Activated T-cell treated with anti-CD3 and anti-CD28 coated beads for 48 hours (primary cell): ENCODE measurements around the gene ANTKMT.
A peak's percentile ranks its signal among the peaks of the same experiment; 100 is the strongest.
"Not testable (repeated sequence)": the region's sequence is repeated elsewhere in the genome, so short reads cannot be mapped to it uniquely, and the experiment has no call there.

ENCODE experiments used
- DNase-seq: peaks from one replicate; pipeline ENCODE4 v3.0.0-alpha.2; 2020; ENCODE audit warnings: low read depth

The ANTKMT gene

DNA sequence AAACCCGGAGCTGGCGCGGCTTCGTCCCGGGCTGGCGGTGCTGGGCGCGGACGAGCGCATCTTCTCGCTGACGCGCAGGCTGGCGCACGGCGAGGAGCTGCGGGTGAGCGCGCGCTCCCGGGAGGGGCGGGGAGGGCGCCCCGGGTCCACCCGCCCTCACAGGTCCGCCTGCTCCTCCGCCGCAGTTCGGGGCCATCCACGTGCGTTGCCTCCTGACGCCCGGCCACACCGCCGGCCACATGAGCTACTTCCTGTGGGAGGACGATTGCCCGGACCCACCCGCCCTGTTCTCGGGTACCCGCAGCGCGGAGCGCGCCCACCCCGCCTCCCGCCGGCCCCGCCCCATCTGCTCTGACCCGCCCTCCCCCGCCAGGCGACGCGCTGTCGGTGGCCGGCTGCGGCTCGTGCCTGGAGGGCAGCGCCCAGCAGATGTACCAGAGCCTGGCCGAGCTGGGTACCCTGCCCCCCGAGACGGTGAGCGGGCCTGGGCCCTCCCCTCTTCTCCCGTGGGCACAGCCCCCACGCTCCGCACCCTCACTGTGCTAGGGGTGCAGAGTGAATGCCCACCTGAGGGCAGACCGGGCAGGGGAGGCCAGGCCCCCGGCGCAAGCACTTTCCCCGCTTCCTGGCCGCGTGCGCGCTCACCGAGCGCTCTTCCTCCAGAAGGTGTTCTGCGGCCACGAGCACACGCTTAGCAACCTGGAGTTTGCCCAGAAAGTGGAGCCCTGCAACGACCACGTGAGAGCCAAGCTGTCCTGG lies 7.4 kb downstream of the ANTKMT start:
- DNase-seq: peak; percentile 66

DNA sequence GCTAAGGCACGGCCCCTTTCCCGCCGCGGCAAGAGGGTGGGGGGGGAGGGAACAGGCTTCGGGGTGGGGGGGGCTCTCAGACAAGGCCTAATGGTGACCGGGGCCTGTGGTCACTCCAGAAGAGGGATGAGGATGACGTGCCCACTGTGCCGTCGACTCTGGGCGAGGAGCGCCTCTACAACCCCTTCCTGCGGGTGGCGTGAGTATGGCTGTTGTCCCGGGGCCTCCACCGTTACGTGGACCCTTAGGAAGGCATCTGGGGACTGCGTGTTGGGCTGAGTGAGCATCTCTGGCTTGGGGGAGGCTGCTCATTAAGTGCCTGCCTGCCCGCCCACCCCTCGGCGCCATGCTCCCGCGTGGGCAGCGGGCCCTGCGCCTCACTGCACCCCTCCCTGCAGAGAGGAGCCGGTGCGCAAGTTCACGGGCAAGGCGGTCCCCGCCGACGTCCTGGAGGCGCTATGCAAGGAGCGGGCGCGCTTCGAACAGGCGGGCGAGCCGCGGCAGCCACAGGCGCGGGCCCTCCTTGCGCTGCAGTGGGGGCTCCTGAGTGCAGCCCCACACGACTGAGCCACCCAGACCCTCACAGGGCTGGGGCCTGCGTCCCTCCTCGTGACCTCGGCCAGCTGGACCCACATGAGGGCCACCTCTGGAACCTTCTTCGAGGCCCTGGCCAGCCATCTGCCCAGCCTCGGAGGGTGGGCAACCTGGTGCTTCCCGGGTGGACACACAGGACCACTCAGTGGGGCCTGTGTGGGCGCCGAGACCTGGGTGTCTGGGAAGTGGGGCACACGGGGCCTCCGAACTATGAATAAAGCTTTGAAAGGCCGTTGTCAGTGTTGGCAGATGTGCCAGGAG lies 8.2 kb downstream of the ANTKMT start:
- no peak for DNase-seq

DNA sequence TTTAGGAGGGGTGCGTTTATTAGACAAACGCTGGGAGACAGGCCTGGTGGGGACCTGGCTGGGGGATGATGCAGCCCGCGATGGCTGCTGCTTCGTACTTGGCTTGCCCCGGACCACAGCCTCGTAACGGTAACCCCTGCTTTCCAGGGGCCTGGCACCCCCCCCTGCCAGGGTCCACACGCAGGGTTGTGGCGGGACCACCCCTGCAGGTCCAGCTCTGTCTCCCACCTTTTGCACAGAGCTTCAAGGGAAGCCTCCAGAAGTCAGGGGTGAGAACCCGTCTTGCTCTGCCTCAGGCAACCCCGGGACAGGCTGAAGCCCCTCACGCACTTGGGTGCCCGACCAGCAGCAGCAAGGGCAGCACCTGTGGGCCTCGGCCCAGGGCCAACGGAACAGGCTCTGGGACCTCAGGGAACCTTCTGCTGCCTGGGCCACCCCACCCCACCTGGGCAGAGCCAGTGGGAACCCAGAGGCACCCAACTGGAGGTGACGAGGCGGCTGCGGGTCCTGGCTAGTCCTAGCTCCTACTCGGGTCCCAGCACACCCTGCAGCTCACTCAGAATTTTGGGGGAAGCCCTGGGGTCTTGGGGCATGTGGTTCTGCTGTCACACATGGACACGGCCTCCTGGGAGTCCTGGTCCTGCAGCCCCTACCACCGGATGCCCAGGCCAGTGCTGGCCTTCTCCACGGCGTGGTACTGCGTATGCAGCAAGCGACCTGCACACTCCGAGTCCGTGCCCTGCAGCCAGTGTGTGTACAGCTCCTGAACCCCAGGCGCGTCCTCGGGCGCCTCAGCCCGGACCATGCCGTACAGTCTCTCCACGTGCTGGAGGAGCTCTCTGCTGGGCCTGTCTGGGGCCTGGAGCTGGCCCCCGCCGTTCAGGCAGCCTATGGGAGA lies 9.1 kb downstream of the ANTKMT start:
- no peak for DNase-seq

DNA sequence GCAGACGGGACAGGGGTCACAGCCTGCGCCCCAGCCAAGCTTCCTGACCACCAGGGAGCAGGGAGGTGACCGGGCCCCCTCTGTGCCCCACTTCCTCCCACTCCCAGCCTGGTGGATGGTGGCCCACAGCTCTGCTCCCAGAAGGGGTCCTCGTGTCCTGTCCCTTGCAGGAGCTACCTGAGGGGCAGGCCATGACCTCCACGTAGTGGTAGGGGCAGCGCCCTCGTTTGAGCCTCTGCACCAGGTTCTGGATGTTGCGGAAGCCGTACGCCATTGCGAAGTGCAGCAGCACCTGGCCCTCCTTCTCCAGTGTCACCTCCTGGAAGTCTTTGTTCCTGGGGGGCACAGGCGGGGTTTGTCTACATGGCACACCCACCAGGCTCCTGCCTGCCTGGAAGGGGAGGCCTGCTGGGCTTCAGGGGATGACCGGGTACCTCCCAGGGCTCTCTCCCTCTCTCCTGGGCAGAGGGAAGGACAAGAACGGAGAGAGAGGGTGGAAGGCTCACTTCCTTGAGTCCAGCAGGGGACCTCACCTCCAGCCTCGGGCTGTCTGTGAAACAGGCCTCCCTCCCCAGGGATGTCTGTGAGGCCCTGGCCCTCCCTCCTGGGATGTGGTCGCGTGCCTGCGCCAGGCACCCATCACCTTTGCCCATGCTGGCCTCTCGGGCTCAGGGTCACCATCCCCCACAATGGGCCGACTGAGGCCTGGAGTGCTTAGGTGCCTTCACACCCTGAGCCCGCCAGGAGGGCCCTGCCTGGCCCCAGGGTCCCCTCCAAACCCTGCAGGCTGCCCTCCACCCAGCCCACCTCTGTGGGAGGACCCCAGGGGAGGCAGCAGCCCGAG lies 9.9 kb downstream of the ANTKMT start:
- DNase-seq: no peak

DNA sequence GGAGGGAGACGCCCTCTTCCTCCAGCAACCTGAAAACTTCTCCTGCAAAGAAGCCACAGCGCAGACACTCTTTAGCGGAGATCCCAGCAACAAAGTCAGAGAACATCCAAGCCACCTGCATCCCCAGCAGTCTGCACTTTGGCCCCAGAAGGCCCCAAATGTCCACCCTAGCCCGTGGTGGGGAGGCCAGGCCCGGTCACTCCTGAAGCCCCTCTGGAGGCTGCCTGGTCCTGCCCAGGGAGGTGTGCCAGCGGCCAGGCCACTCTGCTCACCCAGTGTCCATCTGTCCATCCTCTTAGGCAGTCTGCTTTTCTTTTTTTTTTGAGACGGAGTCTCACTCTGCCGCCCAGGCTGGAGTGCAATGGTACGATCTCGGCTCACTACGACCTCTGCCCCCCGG lies 11.4 kb downstream of the ANTKMT start:
- no peak for DNase-seq

DNA sequence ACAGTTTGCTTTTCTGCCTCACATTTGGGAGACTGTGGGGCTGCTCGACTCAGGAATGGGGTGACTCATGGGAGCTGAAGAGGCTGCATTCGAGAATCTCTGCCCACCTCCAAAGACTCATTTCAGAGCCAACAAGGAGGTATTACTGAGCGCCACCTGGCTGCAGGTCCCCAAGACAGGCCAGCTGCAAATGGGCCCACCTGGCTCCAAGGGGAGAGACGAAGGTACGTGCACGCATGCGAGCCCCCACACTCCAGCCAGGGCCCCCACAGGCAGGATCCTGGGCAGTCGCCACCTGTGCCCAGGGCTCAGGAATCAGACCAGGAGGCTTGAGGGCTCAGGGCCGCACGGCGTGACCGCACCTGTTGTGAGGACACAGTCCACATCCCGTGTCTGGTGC lies 12.0 kb downstream of the ANTKMT start:
- DNase-seq: no peak

DNA sequence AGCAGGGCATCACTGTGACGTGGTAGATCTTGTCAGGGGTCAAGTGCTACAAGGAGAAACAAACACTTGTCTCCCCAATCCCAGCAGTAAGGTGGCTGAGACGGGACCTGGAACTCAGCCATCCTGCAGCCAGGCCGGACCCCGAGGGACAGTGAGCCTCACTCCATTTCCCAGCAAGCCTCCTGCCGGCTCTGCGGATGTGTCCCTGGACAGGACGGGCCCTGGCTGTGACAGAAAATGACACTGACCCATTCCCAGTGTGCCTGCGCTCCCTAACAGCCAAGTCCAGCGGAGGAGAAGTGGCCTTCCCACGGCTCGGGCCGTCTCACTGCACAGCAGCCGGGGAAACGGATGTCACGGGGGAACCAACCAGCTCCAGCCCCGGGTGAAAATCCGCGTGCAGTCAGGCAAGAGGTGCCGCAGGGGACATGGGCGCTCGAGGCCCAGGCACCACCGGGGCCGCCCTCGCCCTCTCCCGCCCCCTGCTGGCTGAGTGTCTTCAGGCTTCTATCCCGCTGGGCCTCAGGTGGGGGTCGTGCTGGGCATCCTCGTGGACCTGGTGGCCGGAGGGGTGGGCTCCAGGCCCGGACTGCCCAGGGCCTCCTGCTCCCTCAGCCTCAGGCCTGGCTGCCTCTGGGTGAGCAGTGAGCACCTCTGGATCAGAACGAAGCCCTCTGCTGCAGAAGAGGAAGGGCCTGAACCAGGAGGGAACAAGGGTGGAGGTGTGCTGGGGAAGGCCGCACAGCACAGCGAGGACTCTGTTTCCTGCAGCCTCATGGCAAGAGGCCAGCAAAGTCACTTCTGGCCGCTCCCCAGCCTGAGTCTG lies 12.6 kb downstream of the ANTKMT start:
- DNase-seq: peak; percentile 50

DNA sequence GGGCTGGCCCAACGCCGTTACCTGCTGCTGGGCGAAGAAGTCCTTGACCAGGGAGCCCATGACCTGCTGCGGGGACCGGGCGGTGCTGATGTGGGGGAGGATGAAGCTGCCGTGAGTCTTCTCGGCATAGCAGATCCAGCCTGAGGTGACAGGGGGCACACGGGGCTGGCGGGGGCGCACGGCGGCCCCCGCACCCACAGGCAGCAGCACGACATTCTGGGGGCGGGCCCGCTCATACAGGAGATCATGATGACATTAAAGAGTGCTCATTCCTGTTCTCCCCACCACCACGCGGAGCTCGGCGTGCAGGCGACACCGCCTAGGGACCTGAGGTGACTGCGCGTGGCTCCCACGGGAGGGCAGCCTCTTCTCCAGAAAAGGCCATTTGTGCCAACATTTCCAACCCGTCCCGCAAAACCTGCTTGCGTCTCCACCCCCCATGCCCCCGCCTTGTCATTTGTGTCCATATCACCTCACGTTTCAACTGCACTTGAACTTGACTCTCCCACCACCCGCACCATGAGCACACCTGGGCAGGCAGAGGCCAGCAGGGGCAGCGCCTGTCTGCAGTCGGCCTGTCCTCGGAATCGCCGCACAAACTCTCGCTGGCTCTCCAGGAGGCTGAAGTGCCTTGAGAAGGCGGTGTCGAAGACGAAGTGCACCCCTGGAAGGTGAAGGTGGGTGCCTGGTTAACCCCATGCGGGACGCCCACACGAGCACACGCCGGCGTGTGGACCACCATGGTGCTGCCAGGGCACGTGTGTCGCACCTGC lies 13.4 kb downstream of the ANTKMT start:
- DNase-seq: no peak

DNA sequence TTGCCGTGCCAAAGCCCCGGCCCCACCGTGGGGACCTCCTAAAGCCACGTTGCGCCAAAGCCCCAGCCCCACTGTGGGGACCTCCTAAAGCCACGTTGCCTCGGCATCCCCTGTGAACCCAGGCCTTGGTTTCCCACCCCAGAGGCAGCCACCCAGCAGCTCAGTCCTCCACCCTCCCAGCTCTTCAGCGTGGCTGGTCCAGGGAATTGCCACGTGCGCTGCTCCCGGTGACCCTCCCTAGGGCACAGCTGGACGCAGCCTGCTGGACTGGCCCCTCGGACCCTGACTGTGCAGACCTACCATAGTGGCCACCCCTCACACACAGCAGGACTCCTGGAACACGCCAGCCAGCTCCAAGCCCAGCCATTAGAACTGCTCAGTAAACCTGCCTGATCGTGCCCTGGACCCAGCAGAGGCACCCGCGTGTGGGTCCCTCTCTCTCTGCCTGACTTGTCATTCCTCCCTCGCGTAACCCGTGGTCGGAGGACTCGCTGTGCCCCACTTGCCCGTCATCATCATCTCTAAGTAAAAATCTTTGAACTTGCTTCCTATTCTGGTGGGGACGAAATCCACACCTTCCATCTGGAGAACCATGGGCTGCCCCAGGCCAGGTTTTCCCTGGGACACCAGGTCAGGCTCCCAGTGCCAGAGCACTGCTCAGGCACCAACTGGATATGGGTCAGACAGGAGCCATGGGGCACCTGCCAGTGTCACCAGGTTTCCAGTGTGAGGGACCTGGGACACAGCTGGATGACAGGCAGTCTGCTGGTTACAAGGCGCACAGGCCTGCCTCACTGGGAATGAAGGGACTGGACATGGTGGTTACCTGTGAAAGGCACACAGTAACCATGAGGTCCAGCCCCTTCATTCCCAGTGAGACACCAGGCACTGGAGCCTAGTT lies 14.3 kb downstream of the ANTKMT start:
- no peak for DNase-seq

DNA sequence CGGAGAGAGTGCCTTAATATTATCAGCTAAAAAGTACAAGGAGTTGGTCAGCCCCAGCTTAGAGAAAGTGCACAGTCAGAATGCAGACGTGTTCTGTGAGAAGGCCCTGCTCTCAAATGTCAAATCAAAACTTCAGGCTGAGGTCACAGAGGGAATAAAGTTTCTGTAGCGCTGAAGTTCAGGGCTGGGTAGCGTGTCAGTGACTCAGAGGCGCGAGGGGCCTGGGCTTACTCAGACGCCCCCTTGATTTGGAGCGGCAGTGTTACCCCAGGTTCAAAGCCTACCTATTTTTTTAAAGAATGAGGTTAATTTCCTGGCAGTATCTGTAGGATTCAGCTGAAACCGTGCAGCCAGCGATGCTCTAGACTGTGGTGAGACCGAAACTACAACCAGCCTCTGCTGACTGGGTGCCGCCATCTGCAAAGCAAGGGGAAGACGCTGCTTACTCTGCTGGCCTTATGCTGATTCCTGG lies 15.1 kb downstream of the ANTKMT start:
- DNase-seq: peak; percentile 70

DNA sequence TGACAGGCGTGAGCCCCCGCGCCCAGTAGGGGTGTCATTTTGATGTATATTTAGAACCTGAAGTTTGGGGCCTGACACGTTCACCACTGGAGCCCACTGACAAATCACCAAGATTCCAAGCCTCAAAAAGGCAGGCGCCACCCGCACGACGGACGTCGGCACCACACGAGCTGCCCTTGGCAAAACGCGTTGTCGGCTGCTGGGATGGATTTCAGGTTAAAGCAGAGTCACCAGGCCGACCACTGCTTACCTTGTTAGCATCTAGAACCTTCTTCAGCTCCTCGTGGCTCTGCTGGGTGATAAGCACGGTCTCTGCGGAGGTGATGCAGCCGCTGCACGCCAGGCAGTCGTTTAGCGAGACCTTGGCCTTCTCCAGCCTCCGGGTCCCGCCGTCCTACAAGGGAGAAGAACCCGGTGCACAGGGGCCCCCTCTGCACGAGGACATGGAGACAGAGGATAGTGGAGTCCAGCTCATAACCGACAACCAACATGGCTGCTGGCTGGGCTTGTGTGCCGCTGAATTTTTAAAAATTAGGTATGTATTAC lies 16.1 kb downstream of the ANTKMT start:
- no peak for DNase-seq

DNA sequence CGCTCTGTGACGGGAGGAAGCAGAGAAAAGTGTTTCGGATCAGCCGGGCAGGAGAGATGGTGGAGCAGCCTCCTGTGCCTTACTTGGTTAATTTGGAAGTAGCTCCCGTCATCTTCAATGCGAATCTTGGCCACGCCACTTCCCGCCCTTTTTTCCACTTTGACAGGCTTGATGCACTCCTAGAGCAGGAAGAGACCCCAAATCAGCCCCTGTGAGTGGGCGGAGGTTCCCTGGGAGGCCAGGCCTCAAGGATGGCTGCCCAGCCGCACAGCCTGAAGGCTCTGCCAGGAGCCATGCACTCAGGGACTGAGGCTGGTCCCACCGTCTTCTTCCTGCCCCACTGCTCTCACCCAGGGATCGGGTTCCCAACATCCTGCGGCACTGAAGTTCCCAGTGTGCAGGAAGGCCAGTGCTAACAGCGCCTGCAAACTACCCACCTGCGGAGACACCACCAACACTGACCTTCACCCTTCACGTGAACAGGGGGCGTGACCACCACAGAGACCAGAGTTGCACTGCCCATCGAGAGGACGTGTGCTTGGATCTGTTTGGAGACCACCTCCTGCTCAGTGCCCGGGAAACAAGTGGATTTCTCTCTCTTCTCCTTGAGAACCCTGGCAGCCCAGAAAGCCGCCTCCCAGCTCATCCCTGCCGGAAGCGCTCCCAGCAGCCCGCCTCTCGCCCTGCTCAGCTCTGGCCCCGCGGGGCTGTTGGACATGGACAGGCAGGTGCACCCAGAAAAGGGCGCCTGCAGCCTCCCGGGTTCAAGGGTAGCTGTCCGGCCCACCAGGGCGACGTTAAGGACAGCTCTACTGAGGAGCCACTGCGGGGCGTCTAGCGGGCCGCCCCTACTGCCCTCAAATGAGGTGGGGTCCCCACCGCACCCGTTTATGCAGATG lies 18.9 kb downstream of the ANTKMT start:
- DNase-seq: no peak

DNA sequence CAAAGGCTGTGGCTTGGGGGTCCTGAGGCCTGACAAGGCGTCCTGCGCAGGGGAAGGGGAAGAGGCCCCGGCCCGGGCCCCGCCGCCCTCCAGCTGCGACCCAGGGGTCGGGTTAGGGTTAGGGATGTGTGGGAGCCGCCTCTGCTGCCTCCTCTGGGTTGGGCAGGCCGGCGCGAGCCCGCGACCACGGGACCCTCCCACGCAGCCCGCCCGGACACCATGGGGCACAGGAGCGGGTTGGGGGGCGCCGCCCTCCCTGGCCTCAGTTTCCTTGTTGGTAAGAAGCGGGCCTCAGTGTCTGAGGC lies 19.5 kb downstream of the ANTKMT start:
- no peak for DNase-seq

DNA sequence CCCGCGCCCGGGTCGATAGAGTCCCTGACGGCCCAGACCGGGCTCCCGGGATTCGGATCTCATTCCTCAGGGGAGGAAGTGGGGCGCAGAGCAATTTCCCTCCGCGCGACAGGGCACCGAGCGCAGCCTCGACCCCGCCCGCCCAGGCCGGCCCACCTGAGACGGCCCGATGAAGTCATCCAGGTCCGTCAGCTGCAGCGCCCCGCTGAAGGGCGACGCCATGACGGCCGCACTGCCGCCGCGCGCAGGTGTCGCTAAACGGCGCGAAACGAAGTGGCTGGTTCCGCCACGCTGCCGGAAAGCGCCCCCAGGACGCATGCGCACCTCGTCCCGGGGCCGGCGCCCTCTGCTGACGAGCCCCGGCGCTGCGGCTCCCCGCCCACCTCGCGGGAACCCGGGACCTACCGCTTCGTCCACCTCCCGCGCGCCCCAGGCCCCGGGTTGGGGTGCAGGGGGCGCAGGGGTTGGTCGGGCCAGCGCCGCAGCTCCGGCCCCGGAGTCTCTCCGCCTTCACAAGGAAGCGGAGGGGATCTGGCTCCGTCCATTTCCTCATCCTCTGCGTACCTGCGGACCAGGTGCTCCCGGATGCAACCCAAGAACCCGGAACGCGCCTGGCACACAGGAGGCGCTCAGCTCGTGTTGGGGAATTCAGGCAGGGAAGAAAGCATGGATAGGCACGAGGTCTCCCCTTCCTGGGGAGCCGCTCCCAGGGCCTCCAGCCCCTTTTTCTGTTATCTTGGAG lies 20.0 kb downstream of the ANTKMT start, which contains the start of gene CIAO3:
Gene CIAO3 (minus strand): TSS at position 234 of the 742 bp plus-strand sequence. CDS start 12 bp downstream, at position 222.
- DNase-seq: peak; percentile 93

DNA sequence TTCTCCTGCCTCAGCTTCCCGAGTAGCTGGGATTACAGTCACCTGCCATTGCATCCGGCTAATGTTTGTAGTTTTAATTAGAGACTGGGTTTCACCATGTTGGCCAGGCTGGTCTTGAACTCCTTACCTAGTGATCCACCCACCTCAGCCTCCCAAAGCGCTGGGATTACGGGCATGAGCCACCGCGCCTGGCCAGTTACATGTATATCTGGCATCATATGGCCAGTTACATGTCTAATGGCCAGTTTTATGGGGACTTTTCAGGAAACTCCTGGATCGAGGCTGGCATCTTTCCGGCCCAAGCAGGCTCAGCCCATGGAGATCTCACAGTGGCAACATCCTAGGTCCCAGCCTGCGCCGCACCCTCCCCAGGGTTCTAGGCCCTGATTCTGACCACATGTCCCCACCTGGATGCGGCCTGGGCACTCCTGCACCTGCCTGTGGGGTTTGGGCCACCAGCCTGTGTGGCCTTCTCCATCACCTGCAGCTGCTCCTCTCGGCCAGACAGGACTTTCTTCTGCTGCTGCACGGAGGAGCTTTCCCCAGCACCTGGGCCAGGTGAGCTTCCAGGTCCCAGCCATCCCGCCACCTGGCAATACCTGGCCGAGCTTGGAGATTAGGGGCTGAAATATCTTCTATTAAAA lies 21.2 kb downstream of the ANTKMT start:
- DNase-seq: no peak

DNA sequence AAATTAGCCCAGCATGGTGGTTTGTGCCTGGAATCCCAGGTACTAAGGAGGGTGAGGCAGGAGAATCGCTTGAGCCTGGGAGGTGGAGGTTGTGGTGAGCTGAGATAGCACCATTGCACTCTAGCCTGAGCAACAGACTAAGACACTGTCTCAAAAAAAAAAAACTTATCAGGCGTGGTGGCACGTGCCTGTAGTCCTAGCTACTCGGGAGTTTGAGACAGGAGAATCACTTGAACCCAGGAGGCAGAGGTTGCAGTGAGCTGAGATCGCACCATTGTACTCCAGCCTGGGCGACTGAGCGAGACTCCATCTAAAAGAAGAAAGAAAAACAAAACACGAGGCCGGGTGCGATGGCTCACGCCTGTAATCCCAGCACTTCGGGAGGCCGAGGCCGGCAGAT lies 21.9 kb downstream of the ANTKMT start:
- not testable (repeated sequence) for DNase-seq
